Posterior cingulate gyrus (tissue), 11 donors: ENCODE measurements around the gene MIS12.

Source experiments
- DNase-seq, 10 donors: peaks; one replicate each; pipeline versions ENCODE4 v3.0.0 to v3.0.0-alpha.2; 2020 to 2021; ENCODE audit warnings: mixed read lengths in 3 of 10
- intact Hi-C: fragments of 100-400 bp; cut with DNase I; formaldehyde crosslinking; loops from one replicate; pipeline ENCODE4 v1.15.1; 2023

Gene MIS12

DNA sequence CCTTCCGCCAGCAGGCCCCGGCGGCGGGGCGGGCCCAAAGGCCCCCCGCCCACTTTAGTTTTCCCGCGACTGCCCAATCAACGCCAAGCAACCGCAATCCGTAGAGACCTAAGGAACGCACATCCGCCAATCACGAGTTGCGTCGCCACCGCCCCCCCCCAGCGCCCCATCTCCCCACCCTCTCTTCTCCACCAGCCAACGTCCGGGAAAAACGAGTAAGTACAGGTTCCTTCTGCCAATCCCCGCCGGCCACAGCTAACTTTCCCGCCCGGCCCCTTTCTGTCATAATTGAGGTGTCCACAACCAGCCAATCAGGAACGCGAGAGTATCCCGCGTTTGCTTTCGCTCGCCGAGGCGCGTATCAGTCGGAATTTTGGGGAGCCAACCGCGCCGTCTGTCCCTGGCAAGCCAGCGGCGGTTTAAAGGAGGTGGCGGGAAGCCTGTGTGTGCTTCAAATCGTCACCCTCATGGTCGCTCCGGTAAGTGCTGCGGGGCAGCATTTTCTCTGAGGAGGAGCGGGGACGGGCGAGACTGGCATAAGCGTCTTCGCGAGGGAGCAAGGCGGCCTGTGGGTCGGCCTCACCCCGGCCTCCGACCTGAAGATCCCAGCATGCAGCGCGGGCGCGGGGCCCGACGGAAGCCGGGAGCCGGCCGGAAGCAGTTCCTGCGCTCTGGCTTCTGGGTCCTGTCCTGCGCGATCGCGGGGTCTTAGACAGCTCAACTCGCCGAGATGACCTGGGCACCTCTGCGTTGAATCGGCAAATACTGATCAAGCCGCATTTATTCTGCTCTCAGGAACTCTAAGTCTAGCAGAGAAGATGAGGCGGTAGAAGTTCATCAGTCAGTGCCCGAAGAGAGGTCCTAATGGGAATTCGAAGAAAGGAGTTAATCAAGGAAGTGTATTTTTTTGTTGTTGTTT, at the start of gene MIS12:
Gene MIS12 (plus strand): TSS at position 361 of the 919 bp plus-strand sequence. CDS start 2,297 bp downstream, outside the sequence.
- DNase-seq = peak; percentile 94 to 100 (median 98)
- intact Hi-C loops = loop anchor here (1.0 kb wide), 2 partner anchors 17 to 67 kb away; partner anchors contain the start of gene NUP88

- intact Hi-C loops = loop anchor here (2.0 to 5.0 kb wide), 2 partner anchors 31 to 1214 kb away; partner anchors contain the start of genes C17orf100, DHX33 and MED31
- no peak for DNase-seq
Observed at GRCh38 chr17:5437721-5438317, 48.5 kb upstream of the MIS12 start.

- peak; percentile 84 to 99 (median 90) for DNase-seq
- intact Hi-C loops = loop anchor here (1.0 to 5.0 kb wide), 3 partner anchors 19 to 1213 kb away; partner anchors contain the start of genes C17orf100, DHX33, MED31 and RPAIN
Observed at GRCh38 chr17:5438716-5439445, 47.5 kb upstream of the MIS12 start, which contains the start of gene C1QBP. Gene C1QBP, minus strand, starts transcription at chr17:5439155. Its CDS starts 82 bp downstream, at chr17:5439073.

- intact Hi-C loops = loop anchor here (1.0 to 5.0 kb wide), 3 partner anchors 19 to 1213 kb away; partner anchors contain the start of genes C17orf100, DHX33, MED31 and RPAIN
- DNase-seq = no peak
Observed at GRCh38 chr17:5439446-5439764, 47.0 kb upstream of the MIS12 start.

DNA sequence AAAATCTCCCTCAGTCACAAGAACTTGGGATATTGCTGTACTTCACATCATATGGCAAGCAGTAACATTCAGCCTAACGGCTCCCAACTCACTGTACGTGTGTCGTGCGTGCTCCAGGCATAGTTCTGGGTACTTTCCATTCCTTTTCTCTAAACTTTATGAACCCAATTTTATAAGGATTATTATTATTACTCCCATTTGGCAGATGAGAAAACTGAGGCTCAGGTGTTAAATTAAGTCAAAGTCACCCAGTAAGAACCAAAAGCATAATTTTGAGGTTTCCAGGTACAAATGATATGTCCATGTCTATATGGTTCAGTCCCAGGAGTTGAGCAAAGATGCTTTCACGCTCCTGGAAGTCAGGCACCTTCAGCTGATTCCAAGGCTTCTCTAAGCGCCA, 42.6 kb upstream of the MIS12 start:
- intact Hi-C loops = no loop called here

GRCh38 chr17:5444209-5444608, 42.2 kb upstream of the MIS12 start:
- DNase-seq = peak in 1 of 10 donors; percentile 75
- intact Hi-C loops = no loop called here

More for the DNA sequence above, 42.6 kb upstream of the MIS12 start:
- DNase-seq = no peak

DNA sequence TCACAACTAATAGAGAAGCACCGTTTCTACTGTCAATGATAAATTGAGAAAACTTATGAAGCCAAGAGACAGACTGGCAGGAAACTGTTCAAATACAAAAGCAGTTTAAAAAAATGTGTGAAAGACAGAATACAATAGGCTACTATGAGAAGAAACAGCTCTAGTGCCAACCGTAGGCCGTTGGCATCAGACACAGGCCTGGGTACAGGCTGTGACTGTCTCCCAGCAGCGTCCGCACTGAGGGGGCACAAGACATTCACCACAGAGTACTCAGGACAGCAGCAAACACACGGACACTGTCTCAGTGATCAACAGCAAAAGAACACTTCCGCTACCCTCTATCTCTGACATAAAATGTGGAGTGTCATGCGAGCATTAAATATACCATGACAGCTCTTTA, 39.6 kb upstream of the MIS12 start:
- intact Hi-C loops = no loop called here
- peak; percentile 50 to 97 (median 78) for DNase-seq

DNA sequence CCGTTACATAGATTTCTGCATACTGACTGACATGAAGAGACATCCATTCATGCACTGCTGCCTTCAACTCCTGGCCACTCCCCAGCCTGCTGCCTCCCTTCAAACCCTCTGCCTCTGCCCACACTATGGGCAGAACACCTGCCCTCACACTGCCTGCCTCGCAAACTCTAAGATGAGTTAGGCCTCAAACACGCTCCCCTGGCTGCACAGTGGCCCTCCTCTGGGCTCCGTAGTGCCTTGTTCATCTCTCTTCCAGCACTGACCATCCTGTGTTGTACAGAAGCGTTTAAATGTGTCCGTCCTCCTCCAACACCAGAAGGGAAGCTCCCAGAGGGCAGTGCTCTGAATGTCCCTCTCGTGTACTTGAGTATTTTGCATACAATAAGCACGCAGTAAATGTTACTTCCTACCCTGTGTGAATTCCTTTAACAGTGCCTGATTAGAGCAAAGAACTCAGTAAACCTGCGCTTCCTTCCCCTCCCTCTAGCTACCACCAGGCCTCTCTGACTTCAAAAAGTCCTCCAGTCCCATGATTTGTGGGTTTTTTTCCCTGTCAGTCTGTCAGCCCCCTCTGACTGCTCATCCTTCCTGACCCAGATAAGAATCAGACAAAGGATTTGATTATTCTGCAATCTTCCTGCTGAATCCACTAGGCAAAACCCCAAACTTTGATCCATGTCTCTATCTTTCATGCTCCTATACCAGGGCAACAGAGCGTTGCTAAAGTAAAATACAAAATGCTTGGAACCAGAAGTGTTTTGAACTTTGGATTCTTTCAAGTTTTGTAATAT, 21.5 kb upstream of the MIS12 start:
- peak in 1 of 10 donors; percentile 37 for DNase-seq
- intact Hi-C loops = no loop called here

GRCh38 chr17:5466295-5466694, 20.1 kb upstream of the MIS12 start:
- no peak for DNase-seq
- intact Hi-C loops = no loop called here

DNA sequence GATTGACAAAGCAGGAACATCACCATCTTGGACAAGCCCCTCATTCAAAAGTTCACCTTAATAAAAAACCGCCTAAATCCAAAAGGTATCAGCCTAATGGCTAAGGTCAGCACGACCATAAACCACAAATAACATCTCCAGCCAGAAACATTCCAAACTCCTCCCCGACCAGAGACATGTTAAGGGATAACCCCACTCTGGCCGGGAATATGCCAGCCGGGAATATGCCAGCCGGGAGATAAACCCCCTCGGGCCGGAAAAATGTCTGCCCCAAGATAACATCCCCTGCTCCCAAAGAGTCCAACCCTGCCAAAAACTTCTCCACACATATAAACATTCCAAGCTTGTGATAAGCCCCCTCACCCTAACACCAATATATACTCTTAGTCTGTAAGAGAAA, 18.9 kb upstream of the MIS12 start:
- intact Hi-C loops = no loop called here

DNA sequence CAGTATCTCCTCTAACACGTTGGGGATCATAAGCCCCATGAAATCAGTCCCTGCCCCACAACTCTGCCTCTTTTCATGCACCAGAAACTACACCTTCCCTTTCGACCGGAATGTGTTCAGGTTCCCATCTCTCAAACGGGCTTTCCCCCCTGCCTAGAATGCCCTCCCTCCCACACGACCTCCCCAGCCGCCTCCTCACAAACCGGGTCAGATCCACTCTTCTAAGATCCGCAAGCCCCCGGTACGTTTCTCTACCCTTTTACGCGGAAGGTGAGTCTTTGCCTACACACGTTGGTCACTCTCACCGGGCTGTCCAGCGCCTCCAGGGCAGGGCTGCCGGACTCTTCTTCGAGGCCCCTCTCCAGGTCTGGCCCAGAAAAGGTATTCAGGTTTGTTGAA, 18.3 kb upstream of the MIS12 start:
- intact Hi-C loops = loop anchor here (2.0 kb wide), 2 partner anchors 29 to 49 kb away; partner anchors contain the start of genes C1QBP and NUP88
- no peak for DNase-seq

More for the DNA sequence above, 18.9 kb upstream of the MIS12 start:
- DNase-seq = no peak

GRCh38 chr17:5472511-5472910, 13.9 kb upstream of the MIS12 start:
- no peak for DNase-seq
- intact Hi-C loops = no loop called here

DNA sequence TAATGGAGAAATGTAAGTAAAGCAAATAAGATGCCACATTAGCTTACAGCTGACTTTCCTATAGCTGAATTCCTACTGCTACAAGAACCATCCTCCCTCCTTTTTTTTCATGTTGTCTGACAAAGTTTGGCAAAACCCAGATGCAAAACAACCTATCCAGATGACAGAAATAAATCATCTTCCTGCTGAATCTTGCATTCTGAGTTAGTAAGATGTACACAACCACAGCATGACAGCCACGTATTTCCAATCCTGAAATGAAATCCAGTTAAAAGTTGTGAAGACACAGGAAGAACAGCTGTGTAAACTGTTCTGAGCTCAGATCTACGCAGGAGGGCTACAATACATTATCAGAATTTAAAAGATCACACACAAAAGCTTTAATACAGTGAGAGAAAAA, 12.5 kb upstream of the MIS12 start:
- no peak for DNase-seq
- intact Hi-C loops = no loop called here

DNA sequence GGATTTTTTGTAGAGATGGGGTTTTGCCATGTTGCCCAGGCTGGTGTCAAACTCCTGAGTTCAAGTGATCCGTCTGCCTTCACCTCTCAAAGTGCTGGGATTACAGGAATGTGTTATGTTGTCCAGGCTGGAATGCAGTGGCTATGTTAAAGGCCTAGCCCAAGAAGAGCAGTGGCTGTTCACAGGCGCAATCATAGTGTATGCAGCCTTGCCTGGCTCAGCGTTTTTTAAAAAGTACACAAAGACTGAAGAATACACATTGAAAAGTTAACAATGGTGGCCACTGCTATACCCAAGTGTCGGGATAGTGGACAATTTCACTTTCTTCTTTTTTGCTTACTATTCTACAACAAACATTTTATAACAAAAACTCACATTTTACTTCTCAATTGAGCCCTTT, 7.4 kb upstream of the MIS12 start:
- intact Hi-C loops = no loop called here
- DNase-seq = no peak

- DNase-seq = no peak
- intact Hi-C loops = no loop called here
Observed at GRCh38 chr17:5480962-5481361, 5.4 kb upstream of the MIS12 start.

DNA sequence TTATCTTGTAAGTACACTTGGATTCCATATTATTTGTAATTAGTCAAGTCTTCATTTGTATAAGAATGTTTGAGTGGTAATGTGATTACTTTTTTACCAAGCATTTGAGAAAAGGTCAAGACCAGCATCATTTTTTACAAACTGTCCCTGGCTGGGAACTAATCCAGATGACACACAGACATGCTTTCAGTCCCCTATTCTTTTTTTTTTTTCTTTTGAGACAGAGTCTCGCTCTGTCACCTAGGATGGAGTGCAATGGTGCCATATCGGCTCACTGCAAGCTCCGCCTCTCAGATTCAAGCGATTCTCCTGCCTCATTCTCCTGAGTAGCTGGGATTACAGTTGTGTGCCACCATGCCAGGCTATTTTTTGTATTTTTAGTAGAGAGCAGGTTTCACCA, 4.9 kb upstream of the MIS12 start:
- intact Hi-C loops = no loop called here
- no peak for DNase-seq

GRCh38 chr17:5485270-5486205, 828 bp upstream of the MIS12 start, which contains the start of gene DERL2:
Gene DERL2, minus strand, starts transcription at chr17:5486178. Its CDS starts 17 bp downstream, at chr17:5486161.
- no peak for DNase-seq
- intact Hi-C loops = loop anchor here (1.0 kb wide), 2 partner anchors 16 to 66 kb away; partner anchors contain the start of gene NUP88

DNA sequence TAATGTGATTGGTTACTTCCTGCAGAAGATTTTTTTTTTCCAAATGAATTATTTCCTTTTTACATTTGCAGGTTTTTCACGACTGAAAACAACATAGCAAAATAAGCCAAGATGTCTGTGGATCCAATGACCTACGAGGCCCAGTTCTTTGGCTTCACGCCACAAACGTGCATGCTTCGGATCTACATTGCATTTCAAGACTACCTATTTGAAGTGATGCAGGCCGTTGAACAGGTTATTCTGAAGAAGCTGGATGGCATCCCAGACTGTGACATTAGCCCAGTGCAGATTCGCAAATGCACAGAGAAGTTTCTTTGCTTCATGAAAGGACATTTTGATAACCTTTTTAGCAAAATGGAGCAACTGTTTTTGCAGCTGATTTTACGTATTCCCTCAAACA, 2.4 kb downstream of the MIS12 start:
- intact Hi-C loops = no loop called here
- no peak for DNase-seq
